ENCODE results near the gene C1orf21.

C1orf21 gene

DNA sequence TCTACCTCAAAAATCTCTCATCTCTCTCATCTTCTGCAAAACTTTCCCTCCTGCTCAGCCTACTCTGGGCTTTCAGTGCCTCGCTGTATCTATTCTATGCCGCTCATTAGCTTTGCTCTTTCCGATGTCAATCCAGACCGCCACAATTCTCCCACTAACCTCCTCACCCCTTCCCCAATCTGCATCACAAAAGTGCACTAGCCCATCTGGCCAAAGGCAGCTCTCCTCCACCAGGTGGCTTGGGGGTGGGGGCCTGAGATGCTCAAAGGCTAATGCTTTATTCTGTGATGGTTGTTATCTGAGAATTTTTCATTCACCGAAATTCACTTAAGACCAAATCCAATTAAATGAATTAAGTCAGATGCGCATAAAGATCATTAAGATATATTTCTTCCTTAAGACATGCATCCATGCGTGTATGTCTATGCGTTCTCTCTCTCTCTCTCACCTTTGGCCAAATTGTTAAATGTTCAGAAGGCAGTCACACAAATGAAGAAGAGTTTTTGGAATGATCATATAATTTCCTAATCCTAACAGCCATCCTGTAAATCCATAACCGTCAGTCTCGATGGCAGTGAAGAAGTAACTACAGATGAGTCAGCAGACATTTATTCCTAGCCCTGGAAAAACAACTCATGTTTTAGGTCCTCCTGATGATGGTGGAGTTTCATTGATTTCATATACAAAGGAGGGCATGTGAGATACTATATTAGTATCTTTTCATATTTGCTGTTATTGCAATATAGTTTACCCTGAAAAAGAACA, 111.3 kb downstream of the C1orf21 start:
- FAIRE-seq (no peak), DNase-seq (ENCODE audit: insufficient read length, low spot score) (no peak)
- no peak for TF ChIP-seq POLR2AphosphoS5 (IDR thresholded peaks at IDR 0.05; ENCODE audit: low read depth, low read length)
- no peak for TF ChIP-seq SPI1 (IDR thresholded peaks at IDR 0.05; ENCODE audit: low read depth, low read length)
- no peak for TF ChIP-seq PAX5 (IDR thresholded peaks at IDR 0.05; ENCODE audit: insufficient read depth, low read length, severe bottlenecking)
- no peak for TF ChIP-seq POLR2A (IDR thresholded peaks at IDR 0.05; ENCODE audit: low read depth, low read length)

DNA sequence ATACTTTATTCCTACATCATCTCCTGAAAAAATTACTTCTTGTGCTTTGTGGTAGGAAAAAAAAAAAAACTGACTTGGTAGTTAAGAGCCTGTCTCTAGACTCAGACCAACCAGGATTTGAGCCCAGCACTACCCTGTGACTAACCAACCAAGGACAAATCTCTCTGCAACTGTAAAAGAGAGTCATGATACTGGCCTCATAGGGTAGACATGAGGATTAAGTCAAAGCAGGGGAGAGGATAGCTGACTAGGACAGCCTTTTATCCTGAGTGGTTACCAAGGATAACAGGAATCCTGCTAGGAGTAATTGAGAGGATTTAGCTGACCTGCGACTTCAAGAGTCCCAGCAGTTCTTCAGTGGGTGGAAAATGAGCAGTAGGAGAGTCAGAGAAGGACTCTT, 112.8 kb downstream of the C1orf21 start:
- TF ChIP-seq PAX5 (IDR thresholded peaks at IDR 0.05; ENCODE audit: insufficient read depth, low read length, severe bottlenecking) (no peak), SPI1 (IDR thresholded peaks at IDR 0.05; ENCODE audit: low read depth, low read length) (no peak)
- no peak for FAIRE-seq
- DNase-seq (ENCODE audit: insufficient read length, low spot score): no peak

DNA sequence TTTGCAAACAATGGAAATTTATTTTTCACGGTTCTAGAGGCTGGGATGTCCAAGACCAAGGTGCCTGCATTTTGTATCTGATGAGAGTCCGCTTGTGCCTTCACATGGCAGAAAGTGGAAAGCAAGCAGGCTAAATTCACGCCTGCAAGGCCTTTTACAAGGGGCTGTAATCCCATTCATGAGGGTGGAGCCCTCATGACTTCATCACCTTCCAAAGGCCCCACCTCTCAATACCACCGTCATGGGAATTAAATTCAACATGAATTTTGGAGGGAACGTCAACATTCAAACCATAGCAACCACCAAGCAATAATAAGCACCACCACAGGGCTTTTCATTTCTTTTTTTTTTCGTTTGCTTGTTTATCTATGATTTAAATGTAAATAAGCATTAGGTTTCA, 115.3 kb downstream of the C1orf21 start:
- TF ChIP-seq SPI1 (IDR thresholded peaks at IDR 0.05; ENCODE audit: low read depth, low read length) (no peak), POU2F2 (IDR thresholded peaks at IDR 0.05; ENCODE audit: low read depth, low read length) (no peak), TAF1 (IDR thresholded peaks at IDR 0.05; ENCODE audit: low read depth, low read length) (no peak), PAX5 (IDR thresholded peaks at IDR 0.05; ENCODE audit: insufficient read depth, low read length, severe bottlenecking) (no peak), POLR2AphosphoS5 (IDR thresholded peaks at IDR 0.05; ENCODE audit: low read depth, low read length) (no peak)
- no peak for DNase-seq (ENCODE audit: insufficient read length, low spot score)

DNA sequence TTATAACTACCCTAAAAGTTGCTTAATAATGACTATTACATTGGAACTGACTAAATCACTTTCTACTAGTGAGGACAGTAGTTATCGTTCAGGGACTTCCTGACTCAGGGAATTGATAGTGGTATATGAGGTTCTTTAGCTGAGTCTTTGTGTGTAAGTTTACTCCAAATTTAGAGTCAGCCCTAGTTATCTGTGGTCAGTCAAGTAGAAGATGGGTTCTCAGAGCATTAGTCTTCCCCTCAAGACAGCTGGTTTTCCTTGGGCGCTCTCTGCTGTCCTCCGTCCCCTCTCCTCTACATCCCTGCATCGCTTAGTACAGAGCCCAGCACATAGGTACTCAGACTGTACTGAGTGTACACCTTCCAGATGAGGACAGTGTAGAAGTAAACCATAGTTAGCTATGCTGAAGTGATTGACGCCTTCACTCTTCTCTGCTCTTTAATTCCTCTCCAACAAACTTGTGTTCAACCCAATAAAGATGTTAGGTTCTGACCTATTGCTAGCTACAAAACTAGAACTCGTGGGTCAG, 116.5 kb downstream of the C1orf21 start:
- TF ChIP-seq POLR2A (IDR thresholded peaks at IDR 0.05; ENCODE audit: low read depth, low read length) (no peak), POU2F2 (IDR thresholded peaks at IDR 0.05; ENCODE audit: low read depth, low read length) (no peak), SPI1 (IDR thresholded peaks at IDR 0.05; ENCODE audit: low read depth, low read length) (no peak), POLR2AphosphoS5 (IDR thresholded peaks at IDR 0.05; ENCODE audit: low read depth, low read length) (no peak), PAX5 (IDR thresholded peaks at IDR 0.05; ENCODE audit: insufficient read depth, low read length, severe bottlenecking) (no peak), TAF1 (IDR thresholded peaks at IDR 0.05; ENCODE audit: low read depth, low read length) (no peak)
- FAIRE-seq (no peak), DNase-seq (ENCODE audit: insufficient read length, low spot score) (no peak)

More for the DNA sequence above, 115.3 kb downstream of the C1orf21 start:
- no peak for FAIRE-seq

DNA sequence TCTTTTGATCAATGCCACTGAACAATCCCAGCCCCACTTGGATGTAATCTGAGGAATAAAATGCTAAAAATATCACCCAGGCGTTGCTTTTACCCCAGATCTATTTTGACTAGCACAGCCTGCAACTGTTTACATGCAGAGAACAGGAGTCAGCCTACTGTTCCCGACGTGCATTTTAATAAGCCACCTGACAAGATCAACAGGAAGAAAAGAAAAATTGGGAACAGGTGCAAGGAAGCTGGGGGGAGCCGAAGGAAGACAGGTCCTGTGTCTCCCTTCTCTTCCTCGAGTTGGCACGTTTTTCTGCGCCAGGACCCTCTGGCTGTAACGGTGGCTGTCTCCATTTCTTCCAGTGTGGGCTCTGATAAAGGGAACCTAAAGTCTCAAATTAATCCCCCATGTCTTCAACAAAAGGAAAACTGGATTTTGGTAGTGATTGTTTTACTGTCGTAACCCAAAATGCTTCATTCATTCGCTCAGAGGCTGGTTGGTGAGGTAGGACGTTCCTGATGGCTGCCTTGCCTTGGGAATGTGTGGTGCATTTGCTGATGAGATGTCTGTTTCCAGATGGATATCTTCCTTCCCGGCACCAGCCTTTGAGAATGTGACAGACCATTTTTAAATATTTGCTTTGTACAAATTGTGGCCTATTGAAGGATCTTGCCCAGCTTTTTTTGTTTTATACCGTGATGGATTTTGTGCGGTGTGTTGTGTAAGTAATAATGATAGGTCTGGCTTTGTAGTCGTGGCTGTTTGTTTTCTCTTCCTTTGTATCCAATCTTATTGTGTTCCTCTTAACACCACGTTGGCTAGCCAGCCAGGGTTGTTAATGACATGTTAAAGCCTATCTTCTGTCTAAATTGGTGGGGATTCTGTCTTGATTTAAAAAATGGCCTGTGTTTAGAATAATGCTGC, 117.5 kb downstream of the C1orf21 start:
- no peak for FAIRE-seq
- no peak for TF ChIP-seq PAX5 (IDR thresholded peaks at IDR 0.05; ENCODE audit: insufficient read depth, low read length, severe bottlenecking)
- no peak for TF ChIP-seq POU2F2 (IDR thresholded peaks at IDR 0.05; ENCODE audit: low read depth, low read length)
- no peak for TF ChIP-seq TAF1 (IDR thresholded peaks at IDR 0.05; ENCODE audit: low read depth, low read length)
- TF ChIP-seq POLR2A (IDR thresholded peaks at IDR 0.05; ENCODE audit: low read depth, low read length): no peak
- TF ChIP-seq SPI1 (IDR thresholded peaks at IDR 0.05; ENCODE audit: low read depth, low read length): no peak
- TF ChIP-seq POLR2AphosphoS5 (IDR thresholded peaks at IDR 0.05; ENCODE audit: low read depth, low read length): no peak
- no peak for DNase-seq (ENCODE audit: insufficient read length, low spot score)

DNA sequence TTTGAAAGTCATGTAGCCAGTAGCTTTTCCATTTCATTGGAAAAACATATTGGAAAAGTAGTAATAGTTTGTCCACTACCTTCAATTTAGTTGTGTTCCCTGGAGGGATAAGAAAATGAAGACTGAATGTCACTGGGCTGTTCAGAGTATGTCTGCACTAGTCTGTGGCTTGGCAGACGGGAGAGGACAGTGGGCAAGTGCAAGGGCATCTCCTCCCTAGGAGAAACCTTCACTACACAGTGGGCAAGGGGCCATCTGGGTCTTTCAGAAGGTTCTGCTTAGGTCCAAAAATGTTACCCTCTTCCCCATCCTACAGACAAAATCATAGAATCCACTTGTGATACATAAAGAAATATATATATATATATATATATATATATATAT, 118.1 kb downstream of the C1orf21 start:
- TF ChIP-seq TAF1 (IDR thresholded peaks at IDR 0.05; ENCODE audit: low read depth, low read length) (no peak), POU2F2 (IDR thresholded peaks at IDR 0.05; ENCODE audit: low read depth, low read length) (no peak), POLR2AphosphoS5 (IDR thresholded peaks at IDR 0.05; ENCODE audit: low read depth, low read length) (no peak), PAX5 (IDR thresholded peaks at IDR 0.05; ENCODE audit: insufficient read depth, low read length, severe bottlenecking) (no peak), SPI1 (IDR thresholded peaks at IDR 0.05; ENCODE audit: low read depth, low read length) (no peak), POLR2A (IDR thresholded peaks at IDR 0.05; ENCODE audit: low read depth, low read length) (no peak)
- DNase-seq (ENCODE audit: insufficient read length, low spot score): no peak
- FAIRE-seq: no peak

DNA sequence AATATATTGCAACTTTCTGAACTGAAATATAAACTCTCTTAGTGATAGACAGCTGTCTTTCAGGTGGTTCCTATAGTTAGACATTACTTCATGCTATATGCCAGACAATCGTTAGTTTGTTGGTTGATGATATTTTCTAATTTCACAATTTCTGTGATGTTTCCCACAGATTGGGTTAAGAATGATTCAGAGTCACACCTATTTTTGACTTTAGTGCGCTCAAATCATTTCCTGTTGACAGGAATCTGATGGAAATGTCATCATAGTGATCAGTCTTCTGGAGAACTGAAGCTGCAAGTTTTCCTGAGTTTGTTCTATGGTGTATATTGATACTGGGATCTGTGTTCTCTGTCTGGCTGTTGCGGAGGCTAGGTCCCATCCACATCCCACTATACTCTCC, 119.7 kb downstream of the C1orf21 start:
- TF ChIP-seq SPI1 (IDR thresholded peaks at IDR 0.05; ENCODE audit: low read depth, low read length) (no peak), POLR2AphosphoS5 (IDR thresholded peaks at IDR 0.05; ENCODE audit: low read depth, low read length) (no peak), PAX5 (IDR thresholded peaks at IDR 0.05; ENCODE audit: insufficient read depth, low read length, severe bottlenecking) (no peak), POLR2A (IDR thresholded peaks at IDR 0.05; ENCODE audit: low read depth, low read length) (no peak), TAF1 (IDR thresholded peaks at IDR 0.05; ENCODE audit: low read depth, low read length) (no peak), POU2F2 (IDR thresholded peaks at IDR 0.05; ENCODE audit: low read depth, low read length) (no peak)
- no peak for FAIRE-seq
- DNase-seq (ENCODE audit: insufficient read length, low spot score): no peak

DNA sequence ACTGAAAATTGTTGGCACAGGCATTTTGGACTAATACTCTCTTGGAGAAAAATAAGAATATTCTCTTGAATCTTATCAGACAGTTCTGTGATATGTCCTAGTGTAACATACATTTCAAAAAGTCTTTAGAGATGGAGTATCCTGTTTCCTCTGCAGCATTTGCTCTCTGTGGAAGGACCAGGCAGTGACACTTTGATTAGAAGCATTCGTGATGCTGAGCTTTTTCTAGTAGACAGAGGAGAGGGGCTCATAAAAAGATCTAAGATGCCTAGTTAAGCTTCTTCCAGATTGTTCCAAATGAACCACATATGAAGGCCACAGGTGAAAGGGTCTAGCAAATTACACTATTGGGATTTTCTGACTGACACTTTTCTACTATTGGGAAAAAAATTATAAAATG, 120.3 kb downstream of the C1orf21 start:
- no peak for DNase-seq (ENCODE audit: insufficient read length, low spot score)
- no peak for FAIRE-seq
- no peak for TF ChIP-seq POU2F2 (IDR thresholded peaks at IDR 0.05; ENCODE audit: low read depth, low read length)
- no peak for TF ChIP-seq TAF1 (IDR thresholded peaks at IDR 0.05; ENCODE audit: low read depth, low read length)
- no peak for TF ChIP-seq SPI1 (IDR thresholded peaks at IDR 0.05; ENCODE audit: low read depth, low read length)
- no peak for TF ChIP-seq POLR2AphosphoS5 (IDR thresholded peaks at IDR 0.05; ENCODE audit: low read depth, low read length)
- TF ChIP-seq POLR2A (IDR thresholded peaks at IDR 0.05; ENCODE audit: low read depth, low read length): no peak
- TF ChIP-seq PAX5 (IDR thresholded peaks at IDR 0.05; ENCODE audit: insufficient read depth, low read length, severe bottlenecking): no peak

DNA sequence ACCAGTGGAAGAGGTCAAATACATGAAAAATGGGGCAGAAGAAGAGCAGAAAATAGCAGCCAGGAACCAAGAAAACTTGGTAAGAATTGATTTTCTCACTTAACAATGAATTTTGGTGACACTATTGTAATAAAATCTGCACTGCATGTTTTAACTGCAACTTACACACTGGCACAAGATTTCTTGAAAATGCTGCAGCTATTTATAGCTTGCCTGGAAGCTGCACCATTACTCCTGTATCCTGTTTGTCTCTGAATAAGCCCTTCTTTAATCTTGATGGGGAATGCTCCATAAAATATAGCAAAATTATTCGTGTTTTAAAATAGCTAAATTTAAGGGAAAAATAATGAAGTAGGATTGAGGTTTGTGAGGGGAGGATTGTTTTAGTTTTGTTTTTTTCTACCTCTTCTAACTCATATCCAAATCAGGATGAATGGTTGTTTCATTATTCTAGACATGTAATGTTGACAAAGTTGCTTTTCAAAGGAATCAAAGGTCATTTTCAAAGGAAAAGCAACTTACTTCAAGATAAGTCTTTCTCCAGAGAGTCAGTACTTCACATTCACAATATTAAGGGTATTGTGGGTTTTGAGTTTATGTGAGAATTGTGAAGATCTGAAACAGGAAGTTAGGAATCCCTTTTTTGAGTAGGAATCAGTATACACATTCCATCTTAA, 120.9 kb downstream of the C1orf21 start:
- no peak for TF ChIP-seq TAF1 (IDR thresholded peaks at IDR 0.05; ENCODE audit: low read depth, low read length)
- no peak for TF ChIP-seq POLR2AphosphoS5 (IDR thresholded peaks at IDR 0.05; ENCODE audit: low read depth, low read length)
- TF ChIP-seq PAX5 (IDR thresholded peaks at IDR 0.05; ENCODE audit: insufficient read depth, low read length, severe bottlenecking): no peak
- TF ChIP-seq SPI1 (IDR thresholded peaks at IDR 0.05; ENCODE audit: low read depth, low read length): no peak
- TF ChIP-seq POLR2A (IDR thresholded peaks at IDR 0.05; ENCODE audit: low read depth, low read length): no peak
- TF ChIP-seq POU2F2 (IDR thresholded peaks at IDR 0.05; ENCODE audit: low read depth, low read length): no peak
- DNase-seq (ENCODE audit: insufficient read length, low spot score) (no peak), FAIRE-seq (no peak)

Data from GM12891 (cell line).